Lower lobe of right lung (tissue), 2 donors: ENCODE data around the gene UFD1. TPM values are rescaled to one million over a fixed set of nuclear protein-coding genes. Genes with fewer than 3 reads are reported as not detected.

ENCODE experiments used
- ATAC-seq, 2 donors: fragments of 200-7000 bp; cut with Tn5 transposase; one replicate each; pipeline ENCODE4 v1.9.1; 2020 to 2022; ENCODE audit warnings: mild to moderate bottlenecking in 2 of 2, moderate library complexity in 2 of 2
- DNase-seq: peaks from one replicate; pipeline ENCODE4 v3.0.0-alpha.2; 2020
- H3K27ac ChIP-seq: fragments of 200-600 bp; one replicate; pipeline ENCODE4 v1.8.0; 2022
- H3K27me3 ChIP-seq: fragments of 200-600 bp; one replicate; pipeline ENCODE4 v1.8.0; 2022; ENCODE audit warnings: low read depth
- H3K36me3 ChIP-seq: fragments of 200-600 bp; one replicate; pipeline ENCODE4 v1.8.0; 2022; ENCODE audit warnings: mild to moderate bottlenecking
- H3K4me1 ChIP-seq: fragments of 200-600 bp; one replicate; pipeline ENCODE4 v1.8.0; 2022
- H3K4me3 ChIP-seq: fragments of 200-600 bp; one replicate; pipeline ENCODE4 v1.8.0; 2022; ENCODE audit warnings: mild to moderate bottlenecking
- H3K9me3 ChIP-seq: fragments of 200-600 bp; one replicate; pipeline ENCODE4 v1.8.0; 2022
- intact Hi-C: fragments of 100-400 bp; cut with DNase I; formaldehyde crosslinking; loops from one replicate; pipeline ENCODE4 v1.11.0; 2022
- total RNA-seq: library from RNA; stranded (reverse); fragmentation: NEBNext Ultra II Directional; extraction: Animal tissue kit (Norgen Biotek cat#: 25700); gene quantifications from one replicate; pipeline ENCODE4 v1.2.1, GENCODE V29; 2021
- TF ChIP-seq, protein P1 (sequence below): fragments of 200-600 bp; IDR thresholded peaks from one replicate; pipeline ENCODE4 v1.8.0; 2022; ENCODE audit warnings: antibody characterized with exemption, mild to moderate bottlenecking
- donor health status: DM: no; HTN: yes; CAD: no; lungs with severe emphysema.

UFD1 gene
- total RNA-seq, 1 donor from 2014 or later, result 36.7 TPM

DNA sequence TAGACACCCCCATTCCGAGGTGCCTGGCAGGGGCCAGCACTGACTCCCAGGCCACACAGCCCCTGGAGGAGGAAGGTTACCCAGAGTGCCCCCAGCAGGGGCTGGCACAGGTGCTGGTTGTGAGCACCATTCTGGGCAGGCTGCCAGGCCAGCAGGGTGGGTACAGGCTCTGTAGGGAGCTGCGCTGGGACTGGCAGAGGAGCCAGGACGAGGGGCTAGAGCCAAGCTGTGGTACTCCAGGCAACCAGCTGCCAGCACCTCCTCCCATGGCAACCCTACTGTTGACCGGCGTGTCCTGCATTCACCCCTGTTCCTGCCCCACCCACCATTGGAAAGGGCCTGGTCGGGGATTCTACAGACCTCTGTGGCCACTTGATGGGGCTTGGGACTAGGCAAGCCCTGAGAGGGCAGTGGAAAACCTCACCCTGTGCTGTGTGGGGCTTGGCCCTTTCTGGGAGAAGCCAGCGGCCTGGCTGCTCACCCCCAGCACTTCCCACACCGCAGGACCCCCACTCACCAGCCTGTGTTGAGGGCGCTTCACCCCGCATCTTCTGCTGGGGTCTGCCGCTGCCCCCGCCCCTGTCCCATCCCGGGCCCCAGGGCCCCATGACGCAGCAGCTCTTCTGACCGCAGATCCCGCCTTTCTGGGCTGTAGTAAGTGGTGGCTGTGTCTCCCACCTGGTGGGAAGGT lies 43.3 kb upstream of the UFD1 start:
- H3K27me3 ChIP-seq, result peaks cover 51% of the 10 kb centered on the region
- H3K4me3 ChIP-seq, result peak overlapping the region; percentile 61
- H3K36me3 ChIP-seq, result no peaks in the 10 kb centered on the region
- ATAC-seq, result no peak
- intact Hi-C loops, result no loop called here
- no peak for DNase-seq
- TF ChIP-seq, protein P1, sequence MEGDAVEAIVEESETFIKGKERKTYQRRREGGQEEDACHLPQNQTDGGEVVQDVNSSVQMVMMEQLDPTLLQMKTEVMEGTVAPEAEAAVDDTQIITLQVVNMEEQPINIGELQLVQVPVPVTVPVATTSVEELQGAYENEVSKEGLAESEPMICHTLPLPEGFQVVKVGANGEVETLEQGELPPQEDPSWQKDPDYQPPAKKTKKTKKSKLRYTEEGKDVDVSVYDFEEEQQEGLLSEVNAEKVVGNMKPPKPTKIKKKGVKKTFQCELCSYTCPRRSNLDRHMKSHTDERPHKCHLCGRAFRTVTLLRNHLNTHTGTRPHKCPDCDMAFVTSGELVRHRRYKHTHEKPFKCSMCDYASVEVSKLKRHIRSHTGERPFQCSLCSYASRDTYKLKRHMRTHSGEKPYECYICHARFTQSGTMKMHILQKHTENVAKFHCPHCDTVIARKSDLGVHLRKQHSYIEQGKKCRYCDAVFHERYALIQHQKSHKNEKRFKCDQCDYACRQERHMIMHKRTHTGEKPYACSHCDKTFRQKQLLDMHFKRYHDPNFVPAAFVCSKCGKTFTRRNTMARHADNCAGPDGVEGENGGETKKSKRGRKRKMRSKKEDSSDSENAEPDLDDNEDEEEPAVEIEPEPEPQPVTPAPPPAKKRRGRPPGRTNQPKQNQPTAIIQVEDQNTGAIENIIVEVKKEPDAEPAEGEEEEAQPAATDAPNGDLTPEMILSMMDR, result no peak
- peaks cover 18% of the 10 kb centered on the region for H3K4me1 ChIP-seq
- H3K9me3 ChIP-seq, result no peaks in the 10 kb centered on the region
- H3K27ac ChIP-seq, result peak overlapping the region; percentile 91

GRCh38 chr22:19520566-19521305 lies 41.7 kb upstream of the UFD1 start:
- ATAC-seq (no peak), DNase-seq (no peak)
- no peaks in the 10 kb centered on the region for H3K9me3 ChIP-seq
- TF ChIP-seq, protein P1, result no peak
- H3K4me1 ChIP-seq, result peaks cover 17% of the 10 kb centered on the region
- no peaks in the 10 kb centered on the region for H3K36me3 ChIP-seq
- H3K27me3 ChIP-seq, result peaks cover 37% of the 10 kb centered on the region
- intact Hi-C loops, result no loop called here
- H3K4me3 ChIP-seq, result peak overlapping the region; percentile 61
- peak overlapping the region; percentile 91 for H3K27ac ChIP-seq

GRCh38 chr22:19520007-19520406 lies 41.0 kb upstream of the UFD1 start:
- peak overlapping the region; percentile 91 for H3K27ac ChIP-seq
- TF ChIP-seq, protein P1, result no peak
- H3K9me3 ChIP-seq, result no peaks in the 10 kb centered on the region
- peak overlapping the region; percentile 61 for H3K4me3 ChIP-seq
- ATAC-seq, result no peak
- H3K36me3 ChIP-seq, result no peaks in the 10 kb centered on the region
- peaks cover 13% of the 10 kb centered on the region for H3K4me1 ChIP-seq
- intact Hi-C loops, result no loop called here
- H3K27me3 ChIP-seq, result peaks cover 30% of the 10 kb centered on the region
- DNase-seq, result no peak

GRCh38 chr22:19519041-19519926 lies 40.3 kb upstream of the UFD1 start:
- DNase-seq (no peak), ATAC-seq (no peak)
- Histone ChIP-seq H3K36me3 (no peaks in the 10 kb centered on the region), H3K4me3 (no peak overlapping the region), H3K9me3 (no peaks in the 10 kb centered on the region), H3K27me3 (peaks cover 23% of the 10 kb centered on the region), H3K4me1 (peaks cover 9% of the 10 kb centered on the region), H3K27ac (no peak overlapping the region)
- intact Hi-C loops, result no loop called here
- TF ChIP-seq, protein P1, result no peak

GRCh38 chr22:19518635-19519034 lies 39.6 kb upstream of the UFD1 start:
- Histone ChIP-seq H3K4me3 (no peak overlapping the region), H3K27ac (no peak overlapping the region), H3K4me1 (peaks cover 3% of the 10 kb centered on the region), H3K36me3 (no peaks in the 10 kb centered on the region), H3K27me3 (peaks cover 16% of the 10 kb centered on the region), H3K9me3 (no peaks in the 10 kb centered on the region)
- ATAC-seq, result no peak
- intact Hi-C loops, result no loop called here
- no peak for DNase-seq
- TF ChIP-seq, protein P1, result no peak
